AG09319 (cell line): Measurements from ENCODE around the gene EPYC.

ENCODE experiments used
- DNase-seq: peaks from one replicate; pipeline ENCODE4 v3.0.0-alpha.2; 2010; ENCODE audit warnings: low read depth; ENCODE audit errors: extremely low read depth
- TF ChIP-seq, protein P1 (sequence below): IDR thresholded peaks from 2 replicates; pipeline ENCODE4 v1.5.1; 2011; ENCODE audit warnings: low read depth, mild to moderate bottlenecking, inconsistent platforms, low read length, moderate library complexity

The EPYC gene

DNA sequence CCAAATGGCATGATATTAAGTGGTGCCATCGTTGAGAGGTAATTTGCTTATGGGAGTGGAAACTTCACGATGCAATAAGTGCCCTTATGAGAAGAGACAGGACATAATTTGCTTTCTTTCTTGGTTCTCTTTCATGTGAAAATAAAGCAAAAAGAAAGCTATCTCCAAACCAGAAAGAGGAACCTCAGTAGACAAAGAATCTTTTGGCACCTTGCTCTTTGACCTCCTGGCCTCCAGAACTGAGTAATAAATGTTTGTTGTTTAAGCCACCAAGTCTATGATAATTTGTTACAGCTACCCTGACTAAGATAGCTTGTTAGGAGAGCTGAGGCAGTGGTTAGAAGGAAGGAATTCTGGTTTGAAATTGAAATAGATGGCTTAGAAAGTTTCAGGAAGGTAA, 89.4 kb downstream of the EPYC start:
- TF ChIP-seq, protein P1, sequence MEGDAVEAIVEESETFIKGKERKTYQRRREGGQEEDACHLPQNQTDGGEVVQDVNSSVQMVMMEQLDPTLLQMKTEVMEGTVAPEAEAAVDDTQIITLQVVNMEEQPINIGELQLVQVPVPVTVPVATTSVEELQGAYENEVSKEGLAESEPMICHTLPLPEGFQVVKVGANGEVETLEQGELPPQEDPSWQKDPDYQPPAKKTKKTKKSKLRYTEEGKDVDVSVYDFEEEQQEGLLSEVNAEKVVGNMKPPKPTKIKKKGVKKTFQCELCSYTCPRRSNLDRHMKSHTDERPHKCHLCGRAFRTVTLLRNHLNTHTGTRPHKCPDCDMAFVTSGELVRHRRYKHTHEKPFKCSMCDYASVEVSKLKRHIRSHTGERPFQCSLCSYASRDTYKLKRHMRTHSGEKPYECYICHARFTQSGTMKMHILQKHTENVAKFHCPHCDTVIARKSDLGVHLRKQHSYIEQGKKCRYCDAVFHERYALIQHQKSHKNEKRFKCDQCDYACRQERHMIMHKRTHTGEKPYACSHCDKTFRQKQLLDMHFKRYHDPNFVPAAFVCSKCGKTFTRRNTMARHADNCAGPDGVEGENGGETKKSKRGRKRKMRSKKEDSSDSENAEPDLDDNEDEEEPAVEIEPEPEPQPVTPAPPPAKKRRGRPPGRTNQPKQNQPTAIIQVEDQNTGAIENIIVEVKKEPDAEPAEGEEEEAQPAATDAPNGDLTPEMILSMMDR = no peak
- DNase-seq = no peak
